Nephron progenitor cell (in vitro differentiated cells): ENCODE results near the gene SFXN1.
A peak's percentile ranks its signal among the peaks of the same experiment; 100 is the strongest.

ENCODE experiments used
- DNase-seq: peaks from one replicate; pipeline ENCODE4 v3.0.0; 2021
- H3K27ac Mint-ChIP-seq: 2 replicates; pipeline ENCODE4 v1.8.0; 2021; ENCODE audit warnings: mild to moderate bottlenecking, moderate library complexity, mixed read lengths
- H3K27me3 Mint-ChIP-seq: 2 replicates; pipeline ENCODE4 v1.8.0; 2021; ENCODE audit warnings: mild to moderate bottlenecking, low read depth, mixed read lengths; ENCODE audit not compliant: poor library complexity
- H3K36me3 Mint-ChIP-seq: 2 replicates; pipeline ENCODE4 v1.8.0; 2021; ENCODE audit warnings: low read depth, mixed read lengths
- H3K4me1 Mint-ChIP-seq: 2 replicates; pipeline ENCODE4 v1.8.0; 2021; ENCODE audit warnings: mixed read lengths
- H3K4me3 Mint-ChIP-seq: 2 replicates; pipeline ENCODE4 v1.8.0; 2021; ENCODE audit warnings: mild to moderate bottlenecking, moderate library complexity, mixed read lengths
- H3K9me3 Mint-ChIP-seq: 2 replicates; pipeline ENCODE4 v1.8.0; 2021; ENCODE audit warnings: mild to moderate bottlenecking, moderate library complexity, mixed read lengths
- TF ChIP-seq, protein P1 (sequence below): fragments of 200-600 bp; sonication (generic); IDR thresholded peaks from 2 replicates; pipeline ENCODE4 v1.5.0; 2021; ENCODE audit warnings: antibody characterized with exemption

The SFXN1 gene

DNA sequence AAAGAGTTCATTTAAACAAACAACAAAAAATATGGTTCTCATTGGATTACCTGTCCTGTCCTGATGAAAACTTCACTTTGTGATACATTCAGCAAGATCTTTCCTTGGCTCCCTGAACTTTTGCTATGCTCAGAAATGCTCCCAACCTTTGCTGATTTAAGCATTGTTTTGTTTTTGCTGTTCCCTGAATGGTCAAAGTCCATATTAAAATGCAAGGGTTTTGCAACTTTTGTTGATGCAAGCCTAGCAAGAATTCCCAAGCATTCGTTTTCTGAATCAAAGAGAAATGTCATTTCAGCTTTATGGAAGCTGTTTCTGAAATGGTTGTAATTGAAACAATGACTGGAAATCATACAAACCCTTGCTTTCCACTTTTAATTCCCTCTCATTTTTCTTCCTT lies 3.1 kb upstream of the SFXN1 start:
- Mint-ChIP-seq H3K27ac (no peak overlapping the region), H3K4me3 (no peak overlapping the region), H3K4me1 (peaks cover 20% of the 10 kb centered on the region), H3K36me3 (peaks cover 5% of the 10 kb centered on the region), H3K9me3 (no peaks in the 10 kb centered on the region), H3K27me3 (peaks cover 38% of the 10 kb centered on the region)
- TF ChIP-seq, protein P1, sequence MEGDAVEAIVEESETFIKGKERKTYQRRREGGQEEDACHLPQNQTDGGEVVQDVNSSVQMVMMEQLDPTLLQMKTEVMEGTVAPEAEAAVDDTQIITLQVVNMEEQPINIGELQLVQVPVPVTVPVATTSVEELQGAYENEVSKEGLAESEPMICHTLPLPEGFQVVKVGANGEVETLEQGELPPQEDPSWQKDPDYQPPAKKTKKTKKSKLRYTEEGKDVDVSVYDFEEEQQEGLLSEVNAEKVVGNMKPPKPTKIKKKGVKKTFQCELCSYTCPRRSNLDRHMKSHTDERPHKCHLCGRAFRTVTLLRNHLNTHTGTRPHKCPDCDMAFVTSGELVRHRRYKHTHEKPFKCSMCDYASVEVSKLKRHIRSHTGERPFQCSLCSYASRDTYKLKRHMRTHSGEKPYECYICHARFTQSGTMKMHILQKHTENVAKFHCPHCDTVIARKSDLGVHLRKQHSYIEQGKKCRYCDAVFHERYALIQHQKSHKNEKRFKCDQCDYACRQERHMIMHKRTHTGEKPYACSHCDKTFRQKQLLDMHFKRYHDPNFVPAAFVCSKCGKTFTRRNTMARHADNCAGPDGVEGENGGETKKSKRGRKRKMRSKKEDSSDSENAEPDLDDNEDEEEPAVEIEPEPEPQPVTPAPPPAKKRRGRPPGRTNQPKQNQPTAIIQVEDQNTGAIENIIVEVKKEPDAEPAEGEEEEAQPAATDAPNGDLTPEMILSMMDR, result no peak
- DNase-seq, result no peak

DNA sequence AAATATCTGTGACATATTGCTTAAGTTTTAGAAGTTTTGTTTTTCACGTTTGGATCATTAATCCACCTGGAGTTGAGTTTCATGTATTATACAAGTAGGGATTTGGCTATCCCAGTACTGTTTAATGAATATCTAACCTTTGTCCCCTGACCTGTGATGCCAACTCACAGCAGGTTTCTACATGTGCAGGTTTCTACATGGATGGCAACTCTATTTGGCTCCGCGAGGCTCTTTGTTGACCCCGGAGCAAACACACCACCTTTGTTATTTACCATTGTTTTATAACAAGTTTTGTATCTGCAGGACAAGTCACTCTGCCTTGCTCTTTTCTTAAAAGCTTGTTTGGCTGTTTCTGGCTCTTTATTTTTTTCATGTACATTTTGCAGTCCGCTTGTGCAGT lies 920 bp upstream of the SFXN1 start:
- peaks cover 41% of the 10 kb centered on the region for H3K27me3 Mint-ChIP-seq
- H3K4me1 Mint-ChIP-seq, result peaks cover 28% of the 10 kb centered on the region
- no peak overlapping the region for H3K27ac Mint-ChIP-seq
- DNase-seq, result no peak
- TF ChIP-seq, protein P1, result no peak
- H3K36me3 Mint-ChIP-seq, result peaks cover 27% of the 10 kb centered on the region
- peak overlapping the region; percentile 86 for H3K4me3 Mint-ChIP-seq
- peaks cover 12% of the 10 kb centered on the region for H3K9me3 Mint-ChIP-seq

DNA sequence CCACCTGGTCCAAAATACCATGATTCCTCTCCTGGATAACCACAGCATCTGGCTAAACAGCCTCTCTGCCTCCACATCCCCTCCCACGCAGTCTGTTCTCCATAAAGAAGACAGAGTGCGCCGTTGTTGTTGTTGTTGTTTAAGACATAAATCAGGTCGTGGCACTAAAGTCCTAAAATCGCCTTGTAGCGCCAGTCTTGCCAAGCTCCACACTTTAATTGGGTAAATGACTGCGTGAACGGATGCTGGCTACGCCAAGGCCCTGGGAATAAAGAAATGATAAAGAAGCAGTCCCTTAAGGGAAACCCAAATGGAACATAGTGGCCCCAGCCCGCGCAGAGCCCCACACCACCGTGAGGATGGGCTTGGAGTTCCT lies 364 bp upstream of the SFXN1 start:
- no peak for DNase-seq
- Mint-ChIP-seq H3K4me1 (peaks cover 28% of the 10 kb centered on the region), H3K27me3 (peaks cover 41% of the 10 kb centered on the region), H3K27ac (peak overlapping the region; percentile 75), H3K4me3 (peak overlapping the region; percentile 86), H3K36me3 (peaks cover 33% of the 10 kb centered on the region), H3K9me3 (peaks cover 18% of the 10 kb centered on the region)
- TF ChIP-seq, protein P1, result no peak

DNA sequence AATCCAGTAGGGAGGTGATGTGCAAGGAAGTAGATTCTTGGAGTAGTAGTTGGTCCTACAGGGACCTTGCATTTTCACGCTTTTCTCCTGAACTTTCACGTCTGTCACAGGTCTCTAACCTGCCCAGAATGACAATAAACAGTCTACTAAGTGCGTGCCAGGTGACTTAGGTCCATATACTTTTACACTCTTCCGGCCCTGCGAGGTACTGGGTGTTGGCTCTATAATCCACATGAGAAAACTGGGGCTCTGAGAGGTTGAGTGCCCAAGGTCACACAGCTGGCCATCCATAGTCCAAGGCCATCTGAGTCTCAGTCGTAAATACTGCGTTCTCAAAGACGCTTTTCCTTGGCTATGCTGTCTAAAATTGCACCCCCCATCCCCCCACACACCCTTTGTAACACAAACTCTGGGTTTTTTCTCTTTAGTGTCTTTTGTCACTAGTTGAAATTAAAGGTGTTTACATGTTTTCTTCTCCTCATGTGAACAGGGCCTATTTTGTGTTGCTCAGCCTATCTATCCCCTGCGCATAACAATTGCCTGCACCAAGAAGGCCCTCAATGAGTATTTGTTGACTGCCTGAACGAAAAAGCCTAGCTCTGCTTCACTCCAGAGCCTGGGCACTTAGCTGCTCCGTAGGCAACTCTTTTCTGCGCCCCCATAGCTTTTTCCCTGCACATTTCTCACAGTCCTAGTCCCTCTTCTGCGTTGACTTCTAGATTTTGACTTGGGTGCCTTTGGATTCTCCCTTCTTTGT lies 943 bp downstream of the SFXN1 start:
- TF ChIP-seq, protein P1, result no peak
- Mint-ChIP-seq H3K27me3 (peaks cover 33% of the 10 kb centered on the region), H3K4me1 (peaks cover 36% of the 10 kb centered on the region), H3K27ac (peak overlapping the region; percentile 62), H3K4me3 (peak overlapping the region; percentile 95), H3K9me3 (peaks cover 29% of the 10 kb centered on the region), H3K36me3 (peaks cover 46% of the 10 kb centered on the region)
- peak; percentile 10 for DNase-seq

DNA sequence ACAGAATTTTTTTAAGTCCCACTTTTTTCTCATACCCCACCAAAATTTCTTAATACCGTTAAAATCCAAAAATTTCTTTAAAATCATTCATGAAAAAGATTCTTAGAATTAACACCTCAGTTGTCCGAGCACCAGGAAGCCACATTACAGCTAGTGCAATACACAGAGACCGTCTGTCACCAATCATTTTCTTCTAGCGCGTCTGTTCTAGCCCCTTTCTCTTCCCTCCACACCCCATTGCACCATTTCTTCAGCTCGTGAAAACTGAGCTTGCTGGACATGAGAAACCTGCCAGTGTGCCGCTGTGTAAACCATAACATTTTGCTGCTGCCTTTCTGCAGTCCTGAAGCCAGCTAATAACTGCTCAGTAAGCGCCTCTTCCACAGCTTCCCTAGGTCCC lies 5.0 kb downstream of the SFXN1 start:
- Mint-ChIP-seq H3K4me3 (no peak overlapping the region), H3K27me3 (peaks cover 6% of the 10 kb centered on the region), H3K9me3 (peaks cover 49% of the 10 kb centered on the region), H3K27ac (no peak overlapping the region), H3K4me1 (peaks cover 29% of the 10 kb centered on the region), H3K36me3 (peaks cover 85% of the 10 kb centered on the region)
- no peak for DNase-seq
- TF ChIP-seq, protein P1, result no peak

DNA sequence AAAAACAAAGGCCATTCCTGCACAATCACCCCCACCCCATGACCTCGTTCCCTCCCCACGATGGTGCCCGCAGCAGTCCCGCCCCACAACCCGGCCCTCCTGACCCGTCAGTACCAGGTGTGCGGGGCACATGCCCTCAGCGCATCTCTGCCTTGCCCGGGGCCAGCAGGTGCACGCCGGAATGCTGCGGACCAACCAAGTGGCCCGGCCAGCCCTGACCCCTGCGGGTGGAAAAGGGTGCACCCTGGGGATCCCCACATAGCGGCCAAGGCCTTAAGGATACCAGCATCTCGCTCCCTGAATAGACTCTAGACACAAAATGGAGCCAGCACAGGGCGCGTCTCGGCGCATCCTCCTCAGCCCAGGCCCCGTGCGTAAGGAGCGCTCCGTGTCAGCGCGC lies 6.0 kb downstream of the SFXN1 start:
- no peak overlapping the region for H3K27ac Mint-ChIP-seq
- peaks cover 25% of the 10 kb centered on the region for H3K4me1 Mint-ChIP-seq
- H3K9me3 Mint-ChIP-seq, result peaks cover 55% of the 10 kb centered on the region
- H3K36me3 Mint-ChIP-seq, result peaks cover 95% of the 10 kb centered on the region
- H3K27me3 Mint-ChIP-seq, result peaks cover 6% of the 10 kb centered on the region
- TF ChIP-seq, protein P1, result no peak
- DNase-seq, result no peak
- no peak overlapping the region for H3K4me3 Mint-ChIP-seq
